Stomach (tissue), 9 donors: ENCODE measurements around the gene DNAH6. TPM values are rescaled to one million over a fixed set of nuclear protein-coding genes. Genes with fewer than 3 reads are reported as not detected.

ENCODE experiments used
- DNase-seq, 2 donors: peaks; one replicate each; pipeline versions ENCODE4 v3.0.0 to v3.0.0-alpha.2; 2013 to 2019
- H3K27ac ChIP-seq, 5 donors: fragments of 200-600 bp in 4 of 5; sonication (generic) in 4 of 5; one replicate each; pipeline ENCODE4 v1.5.1; 2013 to 2019; ENCODE audit warnings: mild to moderate bottlenecking in 1 of 5, moderate library complexity in 1 of 5
- H3K27me3 ChIP-seq, 3 donors: fragments of 200-600 bp; sonication (generic); one replicate each; pipeline ENCODE4 v1.5.1; 2017 to 2019; ENCODE audit warnings: mixed run types in 1 of 3
- H3K36me3 ChIP-seq, 4 donors: fragments of 200-600 bp; sonication (generic); 1 replicate in 3 of 4; 2 replicates in 1 of 4; pipeline ENCODE4 v1.5.1; 2016 to 2019
- H3K4me1 ChIP-seq, 4 donors: fragments of 200-600 bp; sonication (generic); one replicate each; pipeline ENCODE4 v1.5.1; 2016 to 2019
- H3K4me3 ChIP-seq, 4 donors: fragments of 200-600 bp; sonication (generic) in 3 of 4; one replicate each; pipeline ENCODE4 v1.5.1; 2016 to 2019; ENCODE audit warnings: mild to moderate bottlenecking in 1 of 4
- H3K9me3 ChIP-seq, 4 donors: fragments of 200-600 bp; sonication (generic); one replicate each; pipeline ENCODE4 v1.5.1; 2016 to 2019
- EP300 ChIP-seq: sonication (generic); formaldehyde crosslinking; IDR thresholded peaks from one replicate; pipeline ENCODE4 v1.6.1; 2017; ENCODE audit warnings: antibody characterized with exemption
- POLR2A ChIP-seq, 4 donors: fragments of 450-650 bp; IDR thresholded peaks; one replicate each; pipeline ENCODE4 v1.6.1; 2016; ENCODE audit warnings: antibody characterized with exemption in 4 of 4, control low read depth in 2 of 4, mild to moderate bottlenecking in 1 of 4, moderate library complexity in 1 of 4
- POLR2AphosphoS5 ChIP-seq, 3 donors: sonication (generic); formaldehyde crosslinking; IDR thresholded peaks; one replicate each; pipeline ENCODE4 v1.6.1; 2016; ENCODE audit warnings: antibody characterized with exemption in 3 of 3
- WGBS, 5 donors: extraction: QIAGEN DNeasy Blood & Tissue Kit in 3 of 5; methylation state at CpG; one replicate each; pipeline versions ENCODE4 v1.1.5 to v1.1.7; 2013 to 2018; 5-methylcytosine and 5-hydroxymethylcytosine counted together
- intact Hi-C: fragments of 100-400 bp; cut with DNase I; formaldehyde crosslinking; loops from one replicate; pipeline ENCODE4 v1.15.1; 2023; ENCODE audit warnings: low total_unique reads
- polyA plus RNA-seq, 3 donors: library from polyadenylated mRNA; stranded (reverse); fragments of 200-250 nt; gene quantifications; one replicate each; pipeline ENCODE4 v1.2.3, GENCODE V29; 2013
- total RNA-seq, 5 donors: library from RNA; depleted of rRNA; stranded (reverse); fragments of >200 nt; gene quantifications; one replicate each; pipeline versions ENCODE4 v1.1.0 to v1.2.3, GENCODE V29; 2014 to 2016
- TF ChIP-seq, protein P1 (sequence below), 7 experiments: fragments of 450-650 bp in 4 of 7; fragments of 200-600 bp in 3 of 7; sonication (generic) in 3 of 7; IDR thresholded peaks; one replicate each; pipeline ENCODE4 v1.5.1; 2016 to 2019; ENCODE audit warnings: antibody characterized with exemption in 7 of 7, control low read depth in 2 of 7, mild to moderate bottlenecking in 1 of 7
- donor health status: healthy with polysubstance abuse.
- donor health status: Bipolar disorder and iron deficiency.
- donor health status: healthy.

The DNAH6 gene
- total and polyA plus RNA-seq, 8 donors = 0.15 to 4.5 (median 0.44) TPM

DNA sequence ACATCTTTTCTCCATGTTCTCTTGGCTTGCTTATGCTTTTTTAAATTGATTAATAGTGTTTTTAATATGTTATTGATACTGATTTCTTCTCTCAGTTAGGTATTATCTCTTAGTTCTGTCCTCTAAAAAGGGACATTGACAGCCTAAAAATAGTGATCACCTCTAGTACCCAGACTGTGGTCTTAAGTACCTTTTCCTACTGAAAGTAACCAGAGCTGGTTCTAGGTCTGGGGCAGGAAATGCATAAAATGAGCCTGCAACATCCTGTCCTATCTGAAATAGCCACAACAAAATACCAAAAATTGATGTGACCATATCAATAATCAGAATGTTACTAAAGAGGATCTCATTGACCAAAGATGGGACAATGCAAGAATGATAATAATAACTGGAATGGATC lies 113.3 kb downstream of the DNAH6 start:
- Histone ChIP-seq H3K27me3 (no peaks in the 10 kb centered on the region), H3K4me3 (no peak overlapping the region), H3K9me3 (no peaks in the 10 kb centered on the region), H3K27ac (no peak overlapping the region), H3K4me1 (no peaks in the 10 kb centered on the region), H3K36me3 (no peaks in the 10 kb centered on the region)
- TF ChIP-seq POLR2AphosphoS5 (IDR thresholded peaks at IDR 0.05) = no peak
- TF ChIP-seq, protein P1, sequence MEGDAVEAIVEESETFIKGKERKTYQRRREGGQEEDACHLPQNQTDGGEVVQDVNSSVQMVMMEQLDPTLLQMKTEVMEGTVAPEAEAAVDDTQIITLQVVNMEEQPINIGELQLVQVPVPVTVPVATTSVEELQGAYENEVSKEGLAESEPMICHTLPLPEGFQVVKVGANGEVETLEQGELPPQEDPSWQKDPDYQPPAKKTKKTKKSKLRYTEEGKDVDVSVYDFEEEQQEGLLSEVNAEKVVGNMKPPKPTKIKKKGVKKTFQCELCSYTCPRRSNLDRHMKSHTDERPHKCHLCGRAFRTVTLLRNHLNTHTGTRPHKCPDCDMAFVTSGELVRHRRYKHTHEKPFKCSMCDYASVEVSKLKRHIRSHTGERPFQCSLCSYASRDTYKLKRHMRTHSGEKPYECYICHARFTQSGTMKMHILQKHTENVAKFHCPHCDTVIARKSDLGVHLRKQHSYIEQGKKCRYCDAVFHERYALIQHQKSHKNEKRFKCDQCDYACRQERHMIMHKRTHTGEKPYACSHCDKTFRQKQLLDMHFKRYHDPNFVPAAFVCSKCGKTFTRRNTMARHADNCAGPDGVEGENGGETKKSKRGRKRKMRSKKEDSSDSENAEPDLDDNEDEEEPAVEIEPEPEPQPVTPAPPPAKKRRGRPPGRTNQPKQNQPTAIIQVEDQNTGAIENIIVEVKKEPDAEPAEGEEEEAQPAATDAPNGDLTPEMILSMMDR (IDR thresholded peaks at IDR 0.05) = no peak
- no peak for TF ChIP-seq EP300
- no peak for TF ChIP-seq POLR2A (IDR thresholded peaks at IDR 0.05)
- DNase-seq = no peak
- intact Hi-C loops = loop anchor here (10.0 kb wide), 1 partner anchor 135 kb away; no protein-coding TSS in a partner anchor

DNA sequence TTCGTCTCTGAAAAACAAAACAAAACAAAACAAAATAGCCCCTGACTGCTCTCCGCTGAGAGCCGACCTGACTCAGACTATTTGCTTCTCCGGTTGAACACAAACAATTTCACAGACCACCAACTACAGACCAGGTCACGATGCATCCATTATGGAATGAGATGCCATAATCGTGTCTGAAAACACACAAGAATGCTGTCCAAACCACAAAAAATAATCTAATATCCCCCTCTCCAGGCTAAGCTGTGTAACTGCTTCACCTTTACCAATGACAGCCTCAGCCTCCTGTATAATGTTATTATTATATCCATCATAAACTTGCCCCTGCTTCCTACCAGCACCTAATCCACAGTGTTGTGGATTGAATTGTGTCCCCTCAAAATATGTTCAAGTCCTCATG lies 114.7 kb downstream of the DNAH6 start:
- Histone ChIP-seq H3K4me3 (no peak overlapping the region), H3K36me3 (no peaks in the 10 kb centered on the region), H3K4me1 (no peaks in the 10 kb centered on the region), H3K9me3 (no peaks in the 10 kb centered on the region), H3K27ac (no peak overlapping the region), H3K27me3 (no peaks in the 10 kb centered on the region)
- WGBS, 5 donors = 30 to 48% (median 35%) methylated on average over 6 of the region's 6 CpGs
- peak in 1 of 2 donors; percentile 57 for DNase-seq
- TF ChIP-seq POLR2A (IDR thresholded peaks at IDR 0.05) (no peak), POLR2AphosphoS5 (IDR thresholded peaks at IDR 0.05) (no peak), EP300 (no peak)
- TF ChIP-seq, protein P1 (IDR thresholded peaks at IDR 0.05) = peak in 5 of 7 experiments; percentile 19 to 58 (median 46)
- intact Hi-C loops = no loop called here

DNA sequence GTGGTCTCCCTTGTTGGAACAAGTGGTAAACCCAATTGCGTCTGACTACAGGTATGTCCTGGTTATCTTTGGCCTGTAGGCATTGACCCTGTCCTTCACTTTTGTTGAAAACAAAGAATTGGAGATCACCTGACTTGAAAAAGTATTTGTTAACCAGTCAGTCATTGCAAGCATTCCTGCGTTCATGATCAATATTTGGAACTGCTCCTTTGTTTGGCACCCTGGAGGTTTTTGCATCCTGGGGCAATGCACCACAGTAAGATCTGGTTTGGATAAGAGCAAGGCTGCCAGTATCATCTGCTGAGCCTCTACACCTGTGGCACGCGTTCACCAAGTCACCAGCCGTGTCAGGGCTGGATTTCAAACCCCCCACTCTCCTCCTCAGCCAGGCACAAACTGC lies 115.7 kb downstream of the DNAH6 start:
- Histone ChIP-seq H3K4me3 (no peak overlapping the region), H3K27me3 (no peaks in the 10 kb centered on the region), H3K4me1 (no peaks in the 10 kb centered on the region), H3K27ac (no peak overlapping the region), H3K9me3 (no peaks in the 10 kb centered on the region), H3K36me3 (no peaks in the 10 kb centered on the region)
- no peak for DNase-seq
- TF ChIP-seq, protein P1 (IDR thresholded peaks at IDR 0.05) = no peak
- no peak for TF ChIP-seq POLR2AphosphoS5 (IDR thresholded peaks at IDR 0.05)
- intact Hi-C loops = no loop called here
- WGBS, 5 donors = 77 to 91% (median 83%) methylated on average over 5 of the region's 5 CpGs

DNA sequence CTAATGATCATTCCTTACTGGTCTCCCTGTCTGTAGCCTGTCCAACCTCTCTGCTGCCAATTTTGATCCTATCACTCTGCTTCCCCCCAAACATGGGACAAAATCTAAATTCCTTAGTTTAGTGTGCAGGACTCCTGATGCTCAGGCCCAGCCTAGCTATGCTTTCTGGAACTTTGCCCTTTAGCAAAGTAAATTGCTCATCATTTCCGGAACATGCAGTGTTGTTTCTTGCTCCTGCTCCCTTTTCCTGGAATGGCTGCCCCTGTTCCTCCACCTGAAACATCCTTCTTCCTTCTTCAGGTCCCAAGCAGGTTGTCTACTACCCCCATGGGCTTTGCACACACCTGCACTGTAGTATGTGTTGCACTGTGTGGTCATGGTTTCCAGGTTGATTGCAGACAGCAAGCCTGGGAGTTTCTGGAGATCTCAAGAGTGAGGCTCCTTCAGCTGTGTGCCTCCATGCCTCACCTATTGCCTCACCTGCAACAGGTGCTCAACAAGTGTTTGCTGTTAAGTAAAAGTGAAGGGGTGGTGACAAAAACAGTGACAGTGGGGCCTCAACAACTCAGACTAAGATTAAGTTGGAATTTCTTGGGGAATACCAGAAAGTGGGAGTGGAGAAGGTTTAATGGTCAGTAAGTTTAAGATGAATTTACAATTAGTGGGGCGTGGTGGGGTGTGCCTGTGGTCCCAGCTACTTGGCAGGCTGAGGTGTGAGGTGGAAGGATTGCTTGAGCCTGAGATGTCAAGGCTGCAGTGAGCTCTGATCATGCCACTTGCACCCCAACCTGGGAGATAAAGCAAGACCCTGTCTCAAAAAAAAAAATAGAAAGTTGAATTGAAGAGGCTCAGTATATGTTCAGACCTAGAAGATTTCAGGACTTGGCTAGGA lies 120.0 kb downstream of the DNAH6 start:
- 76 to 88% (median 81%) methylated on average over 2 of the region's 2 CpGs for WGBS, 5 donors
- Histone ChIP-seq H3K36me3 (peaks cover 0 to 6% (median 0%) of the 10 kb centered on the region in 4 donors), H3K4me1 (no peaks in the 10 kb centered on the region), H3K27me3 (no peaks in the 10 kb centered on the region), H3K4me3 (no peak overlapping the region), H3K27ac (no peak overlapping the region), H3K9me3 (no peaks in the 10 kb centered on the region)
- intact Hi-C loops = no loop called here
- no peak for DNase-seq
- TF ChIP-seq POLR2AphosphoS5 (IDR thresholded peaks at IDR 0.05) (no peak), POLR2A (IDR thresholded peaks at IDR 0.05) (no peak), EP300 (no peak)
- TF ChIP-seq, protein P1 (IDR thresholded peaks at IDR 0.05) = no peak
